ENCODE results near the gene TRA2A. TPM values are rescaled to one million over a fixed set of nuclear protein-coding genes. Genes with fewer than 3 reads are reported as not detected.
A peak's percentile ranks its signal among the peaks of the same experiment; 100 is the strongest.

Gene TRA2A
- total and polyA plus RNA-seq, 10 of the 15 experiments (the other 5 are each of a cell fraction or from before 2014, with no cell fraction given): 25.0 to 224 (median 91.3) TPM

DNA sequence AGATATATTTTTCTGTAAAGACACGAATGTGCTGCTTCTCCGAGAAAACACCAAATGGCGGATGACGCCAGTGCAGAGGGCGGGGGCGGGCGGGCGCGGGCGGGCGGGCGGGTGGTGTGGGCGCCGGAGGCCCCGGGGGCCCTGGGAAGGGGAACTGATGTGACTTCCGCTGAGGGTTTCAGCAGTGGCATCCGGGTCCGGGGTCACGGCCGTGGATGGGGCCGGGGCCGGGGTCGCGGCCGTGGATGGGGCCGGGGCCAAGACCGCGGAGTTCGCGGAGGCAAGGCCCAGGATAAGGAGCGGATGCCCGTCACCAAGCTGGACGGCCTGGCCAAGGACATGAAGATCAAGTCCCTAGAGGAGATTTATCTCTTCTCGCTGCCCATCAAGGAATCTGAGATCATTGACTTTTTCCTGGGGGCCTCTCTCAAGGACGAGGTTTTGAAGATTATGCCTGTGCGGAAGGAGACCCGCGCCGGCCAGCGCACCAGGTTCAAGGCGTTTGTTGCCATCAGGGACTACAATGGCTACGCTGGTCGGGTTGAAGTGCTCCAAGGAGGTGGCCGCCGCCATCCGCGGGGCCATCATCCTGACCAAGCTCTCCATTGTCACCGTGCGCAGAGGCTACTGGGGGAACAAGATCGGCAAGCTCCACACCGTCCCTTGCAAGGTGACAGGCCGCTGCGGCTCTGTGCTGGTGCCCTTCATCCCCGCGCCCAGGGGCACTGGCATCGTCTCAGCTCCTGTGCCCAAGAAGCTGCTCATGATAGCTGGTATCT is 41.2 kb downstream of the TRA2A start:
- H3K9ac ChIP-seq (ENCODE audit: control insufficient read depth, insufficient read depth, low read length): peak overlapping the region; percentile 73
- WGBS (ENCODE audit: insufficient coverage, insufficient replicate concordance, low lambda C conversion rate, missing lambda C conversion rate): 42% methylated on average over 25 of the region's 56 CpGs
- FAIRE-seq: no peak
- TF ChIP-seq BCL11A (IDR thresholded peaks at IDR 0.05; ENCODE audit: low read depth, low read length): no peak
- peak; percentile 87 for TF ChIP-seq NR2C1 (IDR thresholded peaks at IDR 0.05)
- peak; percentile 71 for TF ChIP-seq NR2F1 (conservative IDR thresholded peaks at IDR 0.05)
- TF ChIP-seq, protein P1, sequence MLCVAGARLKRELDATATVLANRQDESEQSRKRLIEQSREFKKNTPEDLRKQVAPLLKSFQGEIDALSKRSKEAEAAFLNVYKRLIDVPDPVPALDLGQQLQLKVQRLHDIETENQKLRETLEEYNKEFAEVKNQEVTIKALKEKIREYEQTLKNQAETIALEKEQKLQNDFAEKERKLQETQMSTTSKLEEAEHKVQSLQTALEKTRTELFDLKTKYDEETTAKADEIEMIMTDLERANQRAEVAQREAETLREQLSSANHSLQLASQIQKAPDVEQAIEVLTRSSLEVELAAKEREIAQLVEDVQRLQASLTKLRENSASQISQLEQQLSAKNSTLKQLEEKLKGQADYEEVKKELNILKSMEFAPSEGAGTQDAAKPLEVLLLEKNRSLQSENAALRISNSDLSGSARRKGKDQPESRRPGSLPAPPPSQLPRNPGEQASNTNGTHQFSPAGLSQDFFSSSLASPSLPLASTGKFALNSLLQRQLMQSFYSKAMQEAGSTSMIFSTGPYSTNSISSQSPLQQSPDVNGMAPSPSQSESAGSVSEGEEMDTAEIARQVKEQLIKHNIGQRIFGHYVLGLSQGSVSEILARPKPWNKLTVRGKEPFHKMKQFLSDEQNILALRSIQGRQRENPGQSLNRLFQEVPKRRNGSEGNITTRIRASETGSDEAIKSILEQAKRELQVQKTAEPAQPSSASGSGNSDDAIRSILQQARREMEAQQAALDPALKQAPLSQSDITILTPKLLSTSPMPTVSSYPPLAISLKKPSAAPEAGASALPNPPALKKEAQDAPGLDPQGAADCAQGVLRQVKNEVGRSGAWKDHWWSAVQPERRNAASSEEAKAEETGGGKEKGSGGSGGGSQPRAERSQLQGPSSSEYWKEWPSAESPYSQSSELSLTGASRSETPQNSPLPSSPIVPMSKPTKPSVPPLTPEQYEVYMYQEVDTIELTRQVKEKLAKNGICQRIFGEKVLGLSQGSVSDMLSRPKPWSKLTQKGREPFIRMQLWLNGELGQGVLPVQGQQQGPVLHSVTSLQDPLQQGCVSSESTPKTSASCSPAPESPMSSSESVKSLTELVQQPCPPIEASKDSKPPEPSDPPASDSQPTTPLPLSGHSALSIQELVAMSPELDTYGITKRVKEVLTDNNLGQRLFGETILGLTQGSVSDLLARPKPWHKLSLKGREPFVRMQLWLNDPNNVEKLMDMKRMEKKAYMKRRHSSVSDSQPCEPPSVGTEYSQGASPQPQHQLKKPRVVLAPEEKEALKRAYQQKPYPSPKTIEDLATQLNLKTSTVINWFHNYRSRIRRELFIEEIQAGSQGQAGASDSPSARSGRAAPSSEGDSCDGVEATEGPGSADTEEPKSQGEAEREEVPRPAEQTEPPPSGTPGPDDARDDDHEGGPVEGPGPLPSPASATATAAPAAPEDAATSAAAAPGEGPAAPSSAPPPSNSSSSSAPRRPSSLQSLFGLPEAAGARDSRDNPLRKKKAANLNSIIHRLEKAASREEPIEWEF (IDR thresholded peaks at IDR 0.05; ENCODE audit: insufficient replicate concordance, low read depth, low read length): no peak
- no peak for TF ChIP-seq HDGF (IDR thresholded peaks at IDR 0.05)
- 0 out of 2 replicates have a peak, but pooled peaks have one; percentile 11 for TF ChIP-seq CREB1 (IDR thresholded peaks at IDR 0.05; ENCODE audit: low read depth)
- no peak for TF ChIP-seq CEBPB (IDR thresholded peaks at IDR 0.05; ENCODE audit: borderline replicate concordance in 1 of 2, low read depth in 2 of 2, low read length in 2 of 2)
- no peak for TF ChIP-seq SMAD5 (IDR thresholded peaks at IDR 0.05; ENCODE audit: low read depth)
- TF ChIP-seq IKZF1 (conservative IDR thresholded peaks at IDR 0.05): peak; percentile 33; the same call in 1 of the 2 replicates
- peak in 1 of 2 experiments; percentile 83; a peak in 2 of 3 replicates for TF ChIP-seq EGR1 (IDR thresholded peaks at IDR 0.05; ENCODE audit: borderline replicate concordance in 1 of 2, low read depth in 2 of 2, low read length in 2 of 2)
- TF ChIP-seq, protein P2, sequence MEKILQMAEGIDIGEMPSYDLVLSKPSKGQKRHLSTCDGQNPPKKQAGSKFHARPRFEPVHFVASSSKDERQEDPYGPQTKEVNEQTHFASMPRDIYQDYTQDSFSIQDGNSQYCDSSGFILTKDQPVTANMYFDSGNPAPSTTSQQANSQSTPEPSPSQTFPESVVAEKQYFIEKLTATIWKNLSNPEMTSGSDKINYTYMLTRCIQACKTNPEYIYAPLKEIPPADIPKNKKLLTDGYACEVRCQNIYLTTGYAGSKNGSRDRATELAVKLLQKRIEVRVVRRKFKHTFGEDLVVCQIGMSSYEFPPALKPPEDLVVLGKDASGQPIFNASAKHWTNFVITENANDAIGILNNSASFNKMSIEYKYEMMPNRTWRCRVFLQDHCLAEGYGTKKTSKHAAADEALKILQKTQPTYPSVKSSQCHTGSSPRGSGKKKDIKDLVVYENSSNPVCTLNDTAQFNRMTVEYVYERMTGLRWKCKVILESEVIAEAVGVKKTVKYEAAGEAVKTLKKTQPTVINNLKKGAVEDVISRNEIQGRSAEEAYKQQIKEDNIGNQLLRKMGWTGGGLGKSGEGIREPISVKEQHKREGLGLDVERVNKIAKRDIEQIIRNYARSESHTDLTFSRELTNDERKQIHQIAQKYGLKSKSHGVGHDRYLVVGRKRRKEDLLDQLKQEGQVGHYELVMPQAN (conservative IDR thresholded peaks at IDR 0.05): no peak
- TF ChIP-seq POLR2A (IDR thresholded peaks at IDR 0.05; ENCODE audit: low read depth, low read length): peak; percentile 78

More for the DNA sequence above, 41.2 kb downstream of the TRA2A start:
- Histone ChIP-seq H3K4me1 (ENCODE audit: control insufficient read depth, insufficient read depth, low read length) (no peaks in the 10 kb centered on the region), H4K20me1 (ENCODE audit: control insufficient read depth, insufficient read depth) (no peaks in the 10 kb centered on the region), H3K27me3 (replicated peaks in 1 of 2; ENCODE audit: control insufficient read depth in 2 of 2, insufficient read depth in 2 of 2, low read length in 1 of 2) (no peaks in the 10 kb centered on the region), H3K4me2 (ENCODE audit: control insufficient read depth, insufficient read depth) (peak overlapping the region; percentile 50), H3K9me3 (replicated peaks; ENCODE audit: control insufficient read depth, insufficient read depth, low read length) (no peaks in the 10 kb centered on the region), H3K79me2 (ENCODE audit: control insufficient read depth, insufficient read depth, low read length) (peaks cover 1% of the 10 kb centered on the region), H2AFZ (ENCODE audit: control insufficient read depth, low read depth, low read length) (peak overlapping the region; percentile 55), H3K27ac (ENCODE audit: control insufficient read depth, insufficient read depth) (peak overlapping the region; percentile 82), H3K4me3 (peak overlapping the region; percentile 51), H3K36me3 (ENCODE audit: control insufficient read depth in 2 of 2, insufficient read depth in 2 of 2, low read length in 1 of 2) (no peaks in the 10 kb centered on the region)
- intact Hi-C loops (cut with micrococcal nuclease; ENCODE audit: unreplicated experiment): no loop called here
- peak; percentile 95 for ATAC-seq
- in situ Hi-C loops (cut with MboI): no loop called here
- ChIA-PET POLR2A (interaction anchor here (0.6 to 1.9 kb wide), 5 partner anchors 18 to 62 kb away, joined by 3 to 8 read pairs (median 3); partner anchors contain the start of gene IGF2BP3), RAD21 (ENCODE audit: unreplicated experiment) (interaction anchor here (0.6 to 1.5 kb wide), 6 partner anchors 18 to 133 kb away, joined by 3 to 6 read pairs (median 4); no protein-coding TSS in a partner anchor), SMC1A (ENCODE audit: uncharacterized antibody, unreplicated experiment) (interaction anchor here (0.6 to 1.5 kb wide), 14 partner anchors 11 to 154 kb away, joined by 3 to 9 read pairs (median 3); no protein-coding TSS in a partner anchor), CTCF (interaction anchor here (0.9 to 2.2 kb wide), 8 partner anchors 18 to 218 kb away, joined by 3 to 8 read pairs (median 6); no protein-coding TSS in a partner anchor)
- TSS peak; percentile 98 for BruUV-seq (replicated peaks)
- DNase-seq (ENCODE audit: low read depth, low spot score): no peak

Data from GM12878 (cell line).